B cell (primary cell): Measurements from ENCODE around the gene NTRK3. TPM values are rescaled to one million over a fixed set of nuclear protein-coding genes. Genes with fewer than 3 reads are reported as not detected.

ENCODE experiments used
- ATAC-seq: fragments of 200-7000 bp; cut with Tn5 transposase; one replicate; pipeline ENCODE4 v1.10.0; 2021; ENCODE audit warnings: low read depth, mild to moderate bottlenecking, moderate number of reproducible peaks, moderate library complexity
- CTCF ChIA-PET: fragments of 350-600 bp; sonication (Branson Sonifier 250); formaldehyde crosslinking; loops from one replicate; lab custom pipeline; 2021; ENCODE audit warnings: antibody characterized with exemption, inconsistent platforms; lab: Charles Lee
- POLR2A ChIA-PET: fragments of 350-600 bp; sonication (Branson Sonifier 250); formaldehyde crosslinking; loops from one replicate; lab custom pipeline; 2021; ENCODE audit warnings: antibody characterized with exemption; lab: Charles Lee
- DNase-seq: peaks from one replicate; pipeline ENCODE4 v3.0.0; 2013
- H2AFZ ChIP-seq: 2 replicates; pipeline ENCODE4 v1.6.1; 2012; ENCODE audit warnings: mild to moderate bottlenecking, low read depth, low read length; ENCODE audit not compliant: insufficient read depth, poor library complexity, severe bottlenecking
- H3K27ac ChIP-seq, 2 donors: 1 replicate in 1 of 2; 2 replicates in 1 of 2; pipeline ENCODE4 v1.5.1; 2012 to 2013; ENCODE audit warnings: low read length in 2 of 2, mild to moderate bottlenecking in 2 of 2, moderate library complexity in 1 of 2
- H3K27me3 ChIP-seq, 4 experiments: fragments of 200-600 bp in 1 of 4; sonication (generic) in 1 of 4; replicated peaks in 1 of 4; 1 replicate in 2 of 4; 2 replicates in 2 of 4; pipeline versions ENCODE4 v1.6.1 to v1.7.0; 2013 to 2016; ENCODE audit warnings: low read length in 3 of 4, mild to moderate bottlenecking in 2 of 4, mixed read lengths in 1 of 4, moderate library complexity in 1 of 4; ENCODE audit not compliant: insufficient read depth in 4 of 4, control insufficient read depth in 3 of 4; ENCODE audit errors: control extremely low read depth in 1 of 4
- H3K36me3 ChIP-seq, 2 experiments: replicated peaks in 1 of 2; 1 replicate in 1 of 2; 2 replicates in 1 of 2; pipeline versions ENCODE4 v1.6.1 to v1.7.1; 2013; ENCODE audit warnings: low read length in 1 of 2; ENCODE audit not compliant: insufficient read depth in 2 of 2, control insufficient read depth in 1 of 2; ENCODE audit errors: control extremely low read depth in 1 of 2, extremely low read depth in 1 of 2
- H3K4me1 ChIP-seq, 2 donors: fragments of 200-600 bp in 1 of 2; sonication (generic) in 1 of 2; 1 replicate in 1 of 2; 2 replicates in 1 of 2; pipeline versions ENCODE4 v1.5.1 to v1.6.1; 2013 to 2017; ENCODE audit warnings: low read length in 2 of 2; ENCODE audit not compliant: control insufficient read depth in 2 of 2, insufficient read depth in 2 of 2
- H3K4me2 ChIP-seq: replicated peaks from 2 replicates; pipeline ENCODE3; 2012; ENCODE audit warnings: mild to moderate bottlenecking, low read depth, low read length; ENCODE audit not compliant: poor library complexity, severe bottlenecking
- H3K4me3 ChIP-seq, 5 experiments: fragments of 200-600 bp in 1 of 5; sonication (generic) in 1 of 5; 1 replicate in 3 of 5; 2 replicates in 2 of 5; pipeline versions ENCODE4 v1.5.1 to v1.7.0; 2011 to 2016; ENCODE audit warnings: low read length in 4 of 5, mild to moderate bottlenecking in 4 of 5, low read depth in 2 of 5, control low read depth in 1 of 5, moderate library complexity in 1 of 5; ENCODE audit not compliant: insufficient read depth in 1 of 5; ENCODE audit errors: control extremely low read depth in 1 of 5, extremely low read depth in 1 of 5
- H3K79me2 ChIP-seq: fragments of 200-600 bp; sonication (generic); one replicate; pipeline ENCODE4 v1.6.0; 2016; ENCODE audit warnings: low read length; ENCODE audit not compliant: control insufficient read depth, insufficient read depth
- H3K9ac ChIP-seq: fragments of 200-600 bp; sonication (generic); 2 replicates; pipeline ENCODE4 v1.6.1; 2017; ENCODE audit warnings: mild to moderate bottlenecking, low read length, moderate library complexity
- H3K9me3 ChIP-seq, 3 donors: one replicate each; pipeline versions ENCODE4 v1.6.1 to v1.7.1; 2013; ENCODE audit warnings: low read length in 2 of 3; ENCODE audit not compliant: control insufficient read depth in 2 of 3, insufficient read depth in 1 of 3; ENCODE audit errors: control extremely low read depth in 1 of 3
- H4K20me1 ChIP-seq: 2 replicates; pipeline ENCODE4 v1.6.0; 2012; ENCODE audit warnings: mild to moderate bottlenecking, low read length; ENCODE audit not compliant: insufficient read depth, control insufficient read depth, poor library complexity, severe bottlenecking
- H3K27ac Mint-ChIP-seq: one replicate; pipeline ENCODE4 v1.8.0; 2021; ENCODE audit warnings: mixed read lengths
- H3K27me3 Mint-ChIP-seq: one replicate; pipeline ENCODE4 v1.8.0; 2021; ENCODE audit warnings: mixed read lengths
- H3K4me1 Mint-ChIP-seq: one replicate; pipeline ENCODE4 v1.8.0; 2021; ENCODE audit warnings: mixed read lengths
- H3K4me3 Mint-ChIP-seq: one replicate; pipeline ENCODE4 v1.8.0; 2021; ENCODE audit warnings: mixed read lengths
- H3K9me3 Mint-ChIP-seq: one replicate; pipeline ENCODE4 v1.8.0; 2022; ENCODE audit warnings: mixed read lengths; ENCODE audit not compliant: insufficient read depth
- EZH2 ChIP-seq: IDR thresholded peaks from 2 replicates; pipeline ENCODE4 v1.6.1; 2012; ENCODE audit warnings: borderline replicate concordance, low read depth, mild to moderate bottlenecking, moderate library complexity, low read length; ENCODE audit not compliant: insufficient read depth, poor library complexity, severe bottlenecking
- WGBS: methylation state at CpG from one replicate; pipeline ENCODE4 v1.1.5; 2013; ENCODE audit warnings: missing lambda C conversion rate; ENCODE audit not compliant: insufficient coverage; 5-methylcytosine and 5-hydroxymethylcytosine counted together
- intact Hi-C: fragments of 100-400 bp; cut with micrococcal nuclease; formaldehyde crosslinking; loops from one replicate; pipeline ENCODE4 v1.10.0; 2022
- polyA plus RNA-seq: library from polyadenylated mRNA; depleted of rRNA; stranded (reverse); fragments of >200 nt; gene quantifications from 2 replicates; pipeline ENCODE4 v1.2.3, GENCODE V29; 2012
- total RNA-seq, 2 donors: library from RNA; stranded (reverse); fragments of 120-200 nt in 1 of 2; gene quantifications; 1 replicate in 1 of 2; 2 replicates in 1 of 2; pipeline versions ENCODE4 v1.2.3 to v1.2.4, GENCODE V29; 2013 to 2022
- TF ChIP-seq, protein P1 (sequence below): fragments of 200-600 bp; IDR thresholded peaks from one replicate; pipeline ENCODE4 v1.8.0; 2022; ENCODE audit warnings: antibody characterized with exemption, mild to moderate bottlenecking

Gene NTRK3
- total and polyA plus RNA-seq, 2 donors (not counting 1 experiment from before 2014, with no cell fraction given) = not detected

DNA sequence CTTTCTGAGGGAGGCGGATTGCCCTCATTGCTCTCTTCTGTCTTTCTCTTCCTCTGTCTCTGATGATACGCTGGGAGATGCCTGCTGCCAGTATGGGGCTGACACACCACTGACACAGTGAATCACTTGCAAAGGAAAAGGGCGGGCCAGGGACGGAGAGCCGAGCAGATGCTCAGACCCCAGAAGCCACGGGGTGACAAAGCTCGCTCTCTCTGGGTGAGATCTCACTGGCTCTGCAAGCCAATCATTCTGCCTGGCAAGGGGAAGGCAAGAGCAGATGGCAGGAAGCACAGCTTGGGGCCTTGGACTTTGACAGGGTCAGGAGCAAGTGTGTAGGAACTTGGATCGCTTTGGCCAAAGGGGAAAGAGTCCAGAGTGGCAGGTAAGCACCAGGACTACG is 198.7 kb downstream of the NTRK3 start:
- Mint-ChIP-seq H3K4me1 (no peaks in the 10 kb centered on the region), H3K4me3 (no peak overlapping the region), H3K27me3 (no peaks in the 10 kb centered on the region), H3K27ac (no peak overlapping the region), H3K9me3 (no peaks in the 10 kb centered on the region)
- DNase-seq (no peak), ATAC-seq (no peak)
- Histone ChIP-seq H3K27ac (no peak overlapping the region), H3K4me2 (no peak overlapping the region), H3K27me3 (no peaks in the 10 kb centered on the region), H3K9me3 (peaks cover 0 to 10% (median 0%) of the 10 kb centered on the region in 3 donors), H3K4me1 (no peaks in the 10 kb centered on the region), H3K36me3 (no peaks in the 10 kb centered on the region), H2AFZ (no peak overlapping the region), H4K20me1 (no peaks in the 10 kb centered on the region), H3K9ac (no peak overlapping the region), H3K79me2 (no peaks in the 10 kb centered on the region), H3K4me3 (no peak overlapping the region)
- TF ChIP-seq, protein P1, sequence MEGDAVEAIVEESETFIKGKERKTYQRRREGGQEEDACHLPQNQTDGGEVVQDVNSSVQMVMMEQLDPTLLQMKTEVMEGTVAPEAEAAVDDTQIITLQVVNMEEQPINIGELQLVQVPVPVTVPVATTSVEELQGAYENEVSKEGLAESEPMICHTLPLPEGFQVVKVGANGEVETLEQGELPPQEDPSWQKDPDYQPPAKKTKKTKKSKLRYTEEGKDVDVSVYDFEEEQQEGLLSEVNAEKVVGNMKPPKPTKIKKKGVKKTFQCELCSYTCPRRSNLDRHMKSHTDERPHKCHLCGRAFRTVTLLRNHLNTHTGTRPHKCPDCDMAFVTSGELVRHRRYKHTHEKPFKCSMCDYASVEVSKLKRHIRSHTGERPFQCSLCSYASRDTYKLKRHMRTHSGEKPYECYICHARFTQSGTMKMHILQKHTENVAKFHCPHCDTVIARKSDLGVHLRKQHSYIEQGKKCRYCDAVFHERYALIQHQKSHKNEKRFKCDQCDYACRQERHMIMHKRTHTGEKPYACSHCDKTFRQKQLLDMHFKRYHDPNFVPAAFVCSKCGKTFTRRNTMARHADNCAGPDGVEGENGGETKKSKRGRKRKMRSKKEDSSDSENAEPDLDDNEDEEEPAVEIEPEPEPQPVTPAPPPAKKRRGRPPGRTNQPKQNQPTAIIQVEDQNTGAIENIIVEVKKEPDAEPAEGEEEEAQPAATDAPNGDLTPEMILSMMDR = no peak
- TF ChIP-seq EZH2 = no peak
- CTCF ChIA-PET = no interaction called here
- POLR2A ChIA-PET = no interaction called here
- WGBS = 84% methylated on average over 8 of the region's 9 CpGs
- intact Hi-C loops = no loop called here

- Histone ChIP-seq H3K4me1 (no peaks in the 10 kb centered on the region), H3K27ac (no peak overlapping the region), H3K79me2 (no peaks in the 10 kb centered on the region), H3K27me3 (no peaks in the 10 kb centered on the region), H3K4me2 (no peak overlapping the region), H3K4me3 (no peak overlapping the region), H2AFZ (no peak overlapping the region), H3K36me3 (no peaks in the 10 kb centered on the region), H4K20me1 (no peaks in the 10 kb centered on the region), H3K9me3 (peaks cover 0 to 2% (median 0%) of the 10 kb centered on the region in 3 donors), H3K9ac (no peak overlapping the region)
- Mint-ChIP-seq H3K4me3 (no peak overlapping the region), H3K27ac (no peak overlapping the region), H3K4me1 (no peaks in the 10 kb centered on the region), H3K9me3 (no peaks in the 10 kb centered on the region), H3K27me3 (no peaks in the 10 kb centered on the region)
- DNase-seq (no peak), ATAC-seq (no peak)
- no CpG with 5 or more reads among the region's 1 CpG for WGBS
- CTCF ChIA-PET = no interaction called here
- TF ChIP-seq, protein P1 = no peak
- no peak for TF ChIP-seq EZH2
- intact Hi-C loops = no loop called here
- POLR2A ChIA-PET = no interaction called here
These were observed 207.0 kb downstream of the NTRK3 start for GRCh38 chr15:88049506-88049905.
